ENCODE results near the gene DVL3. TPM values are rescaled to one million over a fixed set of nuclear protein-coding genes. Genes with fewer than 3 reads are reported as not detected.

Gene DVL3
- total RNA-seq, 4 donors from 2014 or later, result 34.9 to 46.0 (median 43.2) TPM

GRCh38 chr3:184165543-184165942 is 10.4 kb downstream of the DVL3 start:
- no peak for TF ChIP-seq CTCF (IDR thresholded peaks at IDR 0.05)
- no peak for ATAC-seq (ENCODE audit: low FRiP score)

GRCh38 chr3:184166671-184167070 is 11.5 kb downstream of the DVL3 start:
- TF ChIP-seq CTCF (IDR thresholded peaks at IDR 0.05), result no peak
- DNase-seq (ENCODE audit: low spot score) (no peak), ATAC-seq (ENCODE audit: low FRiP score) (no peak)

More at GRCh38 chr3:184165543-184165942, 10.4 kb downstream of the DVL3 start:
- no peak for DNase-seq (ENCODE audit: low spot score)

GRCh38 chr3:184167786-184168185 is 12.6 kb downstream of the DVL3 start:
- no peak for TF ChIP-seq CTCF (IDR thresholded peaks at IDR 0.05)
- ATAC-seq (ENCODE audit: low FRiP score) (no peak), DNase-seq (ENCODE audit: low spot score) (no peak)

GRCh38 chr3:184168363-184169120 is 13.4 kb downstream of the DVL3 start:
- DNase-seq (ENCODE audit: low spot score) (no peak), ATAC-seq (ENCODE audit: low FRiP score) (peak; percentile 83)
- no peak for TF ChIP-seq CTCF (IDR thresholded peaks at IDR 0.05)

GRCh38 chr3:184169896-184170875 is 15.0 kb downstream of the DVL3 start:
- TF ChIP-seq CTCF (IDR thresholded peaks at IDR 0.05), result no peak
- ATAC-seq (ENCODE audit: low FRiP score), result no peak
- DNase-seq (ENCODE audit: low spot score), result no peak

- no peak for ATAC-seq (ENCODE audit: low FRiP score)
- DNase-seq (ENCODE audit: low spot score), result no peak
- TF ChIP-seq CTCF (IDR thresholded peaks at IDR 0.05), result no peak
These were observed 16.4 kb downstream of the DVL3 start for GRCh38 chr3:184171562-184171961.
